ENCODE data around the gene TRIP10.
"Not testable (repeated sequence)": the region's sequence is repeated elsewhere in the genome, so short reads cannot be mapped to it uniquely, and the experiment has no call there.

The TRIP10 gene

GRCh38 chr19:6707011-6707657, 32.3 kb upstream of the TRIP10 start:
- Mint-ChIP-seq H3K9me3 (no peaks in the 10 kb centered on the region), H3K27me3 (ENCODE audit: low read depth) (peaks cover 38% of the 10 kb centered on the region), H3K27ac (no peak overlapping the region)

GRCh38 chr19:6707658-6708018, 31.8 kb upstream of the TRIP10 start:
- Mint-ChIP-seq H3K4me1 (ENCODE audit: low read depth) (peaks cover 4% of the 10 kb centered on the region), H3K36me3 (ENCODE audit: low read depth) (no peaks in the 10 kb centered on the region), H3K9me3 (no peaks in the 10 kb centered on the region), H3K4me3 (no peak overlapping the region), H3K27me3 (ENCODE audit: low read depth) (peaks cover 38% of the 10 kb centered on the region), H3K27ac (no peak overlapping the region)
- DNase-seq (ENCODE audit: low spot score): no peak

More at GRCh38 chr19:6707011-6707657, 32.3 kb upstream of the TRIP10 start:
- peaks cover 4% of the 10 kb centered on the region for H3K4me1 Mint-ChIP-seq (ENCODE audit: low read depth)
- no peak overlapping the region for H3K4me3 Mint-ChIP-seq
- DNase-seq (ENCODE audit: low spot score): no peak
- H3K36me3 Mint-ChIP-seq (ENCODE audit: low read depth): no peaks in the 10 kb centered on the region

- H3K9me3 Mint-ChIP-seq: no peaks in the 10 kb centered on the region
- no peak overlapping the region for H3K27ac Mint-ChIP-seq
- H3K27me3 Mint-ChIP-seq (ENCODE audit: low read depth): peaks cover 38% of the 10 kb centered on the region
- peaks cover 4% of the 10 kb centered on the region for H3K4me1 Mint-ChIP-seq (ENCODE audit: low read depth)
- H3K36me3 Mint-ChIP-seq (ENCODE audit: low read depth): no peaks in the 10 kb centered on the region
- no peak for DNase-seq (ENCODE audit: low spot score)
- H3K4me3 Mint-ChIP-seq: no peak overlapping the region
Observed at GRCh38 chr19:6708346-6708745, 31.1 kb upstream of the TRIP10 start.

DNA sequence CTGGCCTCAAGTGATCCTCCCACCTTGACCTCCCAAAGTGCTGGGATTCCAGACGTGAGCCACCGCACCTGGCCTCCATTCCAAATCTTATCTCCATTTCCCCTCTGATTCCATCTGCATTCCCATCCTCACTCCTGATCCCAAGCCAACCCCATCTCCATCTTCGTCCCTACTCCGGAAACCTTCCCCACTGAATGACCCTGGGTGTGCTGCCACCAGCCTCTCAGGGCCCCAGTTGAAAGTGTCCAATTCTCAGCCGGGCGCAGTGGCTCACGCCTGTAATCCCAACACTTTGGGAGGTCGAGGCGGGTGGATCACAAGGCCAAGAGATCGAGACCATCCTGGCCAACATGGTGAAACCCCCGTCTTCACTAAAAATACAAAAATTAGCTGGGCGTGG, 30.6 kb upstream of the TRIP10 start:
- not testable (repeated sequence) for H3K27ac Mint-ChIP-seq

DNA sequence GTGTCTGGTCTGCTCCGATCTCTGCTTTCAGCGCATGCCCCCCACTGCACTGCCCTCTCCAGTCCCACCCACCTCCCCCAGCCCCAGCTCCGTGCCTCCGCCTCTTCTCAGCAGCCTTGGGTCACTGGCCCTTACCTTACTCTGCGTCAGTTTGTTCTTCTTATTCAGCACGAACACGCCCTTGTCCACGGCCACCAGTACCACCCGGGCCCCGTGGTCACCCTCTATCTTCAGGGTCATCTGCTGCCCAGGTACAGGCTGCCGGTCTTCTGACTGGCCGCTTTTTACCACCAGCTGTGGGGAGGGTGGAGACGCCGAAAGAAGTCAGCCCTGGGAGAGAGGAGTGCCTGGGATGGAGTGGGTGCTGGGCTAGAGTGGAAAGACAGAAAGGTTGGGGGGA, 29.9 kb upstream of the TRIP10 start:
- peaks cover 38% of the 10 kb centered on the region for H3K27me3 Mint-ChIP-seq (ENCODE audit: low read depth)
- H3K36me3 Mint-ChIP-seq (ENCODE audit: low read depth): no peaks in the 10 kb centered on the region
- H3K9me3 Mint-ChIP-seq: no peaks in the 10 kb centered on the region
- peaks cover 4% of the 10 kb centered on the region for H3K4me1 Mint-ChIP-seq (ENCODE audit: low read depth)
- no peak overlapping the region for H3K4me3 Mint-ChIP-seq
- no peak overlapping the region for H3K27ac Mint-ChIP-seq
- no peak for DNase-seq (ENCODE audit: low spot score)

More for the DNA sequence above, 30.6 kb upstream of the TRIP10 start:
- H3K4me3 Mint-ChIP-seq; DNase-seq (ENCODE audit: low spot score); H3K9me3 Mint-ChIP-seq; H3K4me1 Mint-ChIP-seq (ENCODE audit: low read depth); H3K36me3 Mint-ChIP-seq (ENCODE audit: low read depth): not testable (repeated sequence)
- peaks cover 38% of the 10 kb centered on the region for H3K27me3 Mint-ChIP-seq (ENCODE audit: low read depth)

GRCh38 chr19:6710273-6711077, 29.0 kb upstream of the TRIP10 start:
- Mint-ChIP-seq H3K9me3 (no peaks in the 10 kb centered on the region), H3K36me3 (ENCODE audit: low read depth) (no peaks in the 10 kb centered on the region), H3K27me3 (ENCODE audit: low read depth) (peaks cover 38% of the 10 kb centered on the region), H3K4me3 (peak overlapping the region; percentile 10), H3K4me1 (ENCODE audit: low read depth) (peaks cover 4% of the 10 kb centered on the region), H3K27ac (no peak overlapping the region)
- no peak for DNase-seq (ENCODE audit: low spot score)

GRCh38 chr19:6711078-6711361, 28.5 kb upstream of the TRIP10 start:
- DNase-seq (ENCODE audit: low spot score): no peak
- peaks cover 38% of the 10 kb centered on the region for H3K27me3 Mint-ChIP-seq (ENCODE audit: low read depth)
- no peaks in the 10 kb centered on the region for H3K9me3 Mint-ChIP-seq
- no peaks in the 10 kb centered on the region for H3K36me3 Mint-ChIP-seq (ENCODE audit: low read depth)
- peaks cover 4% of the 10 kb centered on the region for H3K4me1 Mint-ChIP-seq (ENCODE audit: low read depth)
- no peak overlapping the region for H3K4me3 Mint-ChIP-seq
- H3K27ac Mint-ChIP-seq: no peak overlapping the region

GRCh38 chr19:6711605-6712004, 27.9 kb upstream of the TRIP10 start:
- H3K4me1 Mint-ChIP-seq (ENCODE audit: low read depth): peaks cover 4% of the 10 kb centered on the region
- H3K27ac Mint-ChIP-seq: no peak overlapping the region
- H3K36me3 Mint-ChIP-seq (ENCODE audit: low read depth): no peaks in the 10 kb centered on the region
- no peak for DNase-seq (ENCODE audit: low spot score)
- H3K4me3 Mint-ChIP-seq: no peak overlapping the region
- peaks cover 38% of the 10 kb centered on the region for H3K27me3 Mint-ChIP-seq (ENCODE audit: low read depth)
- no peaks in the 10 kb centered on the region for H3K9me3 Mint-ChIP-seq

- H3K27ac Mint-ChIP-seq: no peak overlapping the region
Observed at GRCh38 chr19:6712231-6712630, 27.2 kb upstream of the TRIP10 start.

DNA sequence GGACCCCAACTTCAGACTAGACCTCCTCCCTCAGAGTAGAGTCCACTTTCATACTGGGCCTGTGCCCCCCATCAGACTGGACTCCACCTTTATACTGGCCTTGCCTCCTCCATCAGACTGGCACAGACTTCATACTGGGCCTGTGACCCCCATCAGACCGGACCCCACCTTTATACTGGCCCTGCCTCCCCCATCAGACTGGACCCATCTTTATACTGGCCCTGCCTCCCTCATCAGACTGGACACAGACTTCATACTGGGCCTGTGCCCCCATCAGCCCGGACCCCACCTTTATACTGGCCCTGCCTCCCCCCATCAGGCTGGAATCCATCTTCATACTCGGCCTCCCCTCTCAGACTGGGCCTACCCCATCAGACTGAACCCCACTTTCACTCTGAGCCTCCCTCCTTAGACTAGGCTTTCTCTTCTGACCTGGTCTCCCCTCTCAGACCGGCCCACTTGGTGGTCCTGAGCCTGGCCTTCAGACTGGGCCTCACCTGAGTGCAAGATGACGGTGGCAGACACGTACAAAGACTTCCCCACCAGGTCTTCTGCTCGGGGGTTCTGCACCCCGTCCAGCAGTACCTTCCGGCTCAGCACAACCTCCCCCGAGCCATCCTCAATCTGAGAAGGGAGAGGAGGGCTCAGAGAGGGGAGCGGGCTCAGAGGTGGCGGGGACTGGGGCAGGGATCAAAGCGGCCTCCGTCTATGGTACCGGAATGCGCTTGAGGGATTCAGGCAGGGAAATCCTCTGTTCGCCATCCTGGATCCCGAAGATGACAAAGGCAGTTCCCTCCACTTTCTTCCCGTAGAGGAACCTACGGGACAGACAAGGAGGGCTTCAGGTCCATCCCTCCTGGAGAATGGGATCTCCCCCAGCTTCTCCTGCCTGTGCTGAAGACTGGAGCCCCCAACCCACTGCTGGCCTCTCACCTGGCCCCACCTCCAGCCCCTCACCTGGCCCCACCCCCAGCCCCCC, 26.5 kb upstream of the TRIP10 start:
- Mint-ChIP-seq H3K27ac (no peak overlapping the region), H3K4me3 (no peak overlapping the region), H3K9me3 (no peaks in the 10 kb centered on the region), H3K4me1 (ENCODE audit: low read depth) (peaks cover 9% of the 10 kb centered on the region), H3K27me3 (ENCODE audit: low read depth) (peaks cover 39% of the 10 kb centered on the region), H3K36me3 (ENCODE audit: low read depth) (no peaks in the 10 kb centered on the region)
- DNase-seq (ENCODE audit: low spot score): no peak

More at GRCh38 chr19:6712231-6712630, 27.2 kb upstream of the TRIP10 start:
- Mint-ChIP-seq H3K27me3 (ENCODE audit: low read depth) (peaks cover 40% of the 10 kb centered on the region), H3K36me3 (ENCODE audit: low read depth) (no peaks in the 10 kb centered on the region), H3K4me3 (no peak overlapping the region), H3K4me1 (ENCODE audit: low read depth) (peaks cover 6% of the 10 kb centered on the region), H3K9me3 (no peaks in the 10 kb centered on the region)
- no peak for DNase-seq (ENCODE audit: low spot score)

DNA sequence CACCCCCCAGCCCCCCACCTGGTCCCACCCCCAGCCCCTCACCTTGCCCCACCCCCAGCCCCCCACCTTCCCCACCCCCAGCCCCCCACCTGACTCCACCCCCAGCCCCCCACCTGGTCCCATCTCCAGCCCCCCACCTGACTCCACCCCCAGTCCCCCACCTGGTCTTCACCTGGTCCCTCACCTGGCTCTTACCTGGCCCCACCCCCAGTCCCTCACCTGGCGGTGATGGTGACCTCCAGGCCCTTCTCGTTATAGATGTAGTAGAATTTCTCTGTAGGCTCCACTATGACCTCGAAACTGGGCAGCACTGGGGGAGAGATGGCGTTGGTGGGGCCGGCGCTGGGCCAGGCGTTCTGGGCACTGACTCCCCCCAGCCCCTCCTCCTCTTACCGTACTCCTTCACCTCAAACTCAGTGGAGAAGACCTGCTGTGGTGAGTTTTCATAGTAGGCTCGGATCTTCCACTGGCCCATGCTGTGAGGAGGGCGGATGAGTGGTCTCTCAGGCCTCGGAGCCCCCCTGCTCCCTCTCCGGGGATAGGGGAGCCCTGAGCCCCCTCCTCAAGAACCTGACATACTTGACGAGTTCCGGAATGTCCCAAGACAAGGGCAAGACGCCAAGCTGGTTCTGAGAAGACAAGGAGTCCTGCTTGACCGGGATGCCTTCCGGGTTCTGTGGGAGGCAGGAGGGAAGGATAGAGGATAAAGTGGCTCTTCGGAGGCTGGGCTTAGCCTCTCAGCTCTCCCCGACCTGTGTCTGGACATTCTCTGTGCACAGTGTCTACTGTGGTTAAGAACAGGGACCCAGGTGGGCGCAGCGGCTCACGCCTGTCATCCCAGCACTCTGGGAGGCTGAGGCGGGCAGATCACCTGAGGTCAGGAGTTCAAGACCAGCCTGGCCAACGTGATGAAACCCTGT, 25.4 kb upstream of the TRIP10 start:
- Mint-ChIP-seq H3K9me3 (no peaks in the 10 kb centered on the region), H3K4me3 (no peak overlapping the region), H3K36me3 (ENCODE audit: low read depth) (no peaks in the 10 kb centered on the region), H3K27me3 (ENCODE audit: low read depth) (peaks cover 30% of the 10 kb centered on the region), H3K4me1 (ENCODE audit: low read depth) (peaks cover 9% of the 10 kb centered on the region), H3K27ac (no peak overlapping the region)
- DNase-seq (ENCODE audit: low spot score): no peak

DNA sequence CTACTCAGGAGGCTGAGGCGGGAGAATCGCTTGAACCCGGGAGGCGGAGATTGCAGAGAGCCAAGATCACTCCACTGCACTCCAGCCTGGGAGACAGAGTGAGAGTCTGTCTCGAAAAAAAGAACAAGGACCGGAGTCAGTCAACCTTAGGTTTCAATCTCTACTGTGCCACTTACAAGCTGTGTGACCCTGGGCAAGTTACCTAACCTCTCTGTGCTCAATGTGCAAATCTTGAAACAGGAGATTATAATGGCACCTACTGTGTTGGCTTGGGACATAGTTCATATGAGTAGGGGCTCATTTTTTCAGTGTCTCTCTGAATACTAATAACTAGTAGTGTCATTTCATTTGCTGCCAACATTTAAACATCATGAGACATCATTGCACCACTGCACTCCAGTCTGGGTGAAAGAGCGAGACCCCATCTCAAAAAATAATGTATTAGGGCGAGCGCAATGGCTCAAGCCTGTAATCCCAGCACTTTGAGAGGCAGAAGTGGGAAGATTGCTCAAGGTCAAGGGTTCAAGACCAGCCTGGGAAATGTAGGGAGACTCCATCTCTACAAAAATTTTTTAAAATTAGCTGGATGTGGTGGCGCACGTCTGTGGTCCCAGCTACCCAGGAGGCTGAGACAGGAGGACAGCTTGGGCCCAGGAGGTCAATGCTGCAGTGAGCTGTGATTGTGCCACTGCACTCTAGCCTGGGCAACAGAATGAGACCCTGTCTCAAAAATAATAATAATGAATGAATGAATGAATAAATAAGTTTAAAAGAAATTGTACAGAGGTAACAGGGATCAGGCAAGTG, 24.5 kb upstream of the TRIP10 start:
- no peak for DNase-seq (ENCODE audit: low spot score)
- peaks cover 21% of the 10 kb centered on the region for H3K27me3 Mint-ChIP-seq (ENCODE audit: low read depth)
- H3K9me3 Mint-ChIP-seq: no peaks in the 10 kb centered on the region
- H3K27ac Mint-ChIP-seq: no peak overlapping the region
- peaks cover 13% of the 10 kb centered on the region for H3K4me1 Mint-ChIP-seq (ENCODE audit: low read depth)
- H3K4me3 Mint-ChIP-seq: no peak overlapping the region
- H3K36me3 Mint-ChIP-seq (ENCODE audit: low read depth): no peaks in the 10 kb centered on the region

DNA sequence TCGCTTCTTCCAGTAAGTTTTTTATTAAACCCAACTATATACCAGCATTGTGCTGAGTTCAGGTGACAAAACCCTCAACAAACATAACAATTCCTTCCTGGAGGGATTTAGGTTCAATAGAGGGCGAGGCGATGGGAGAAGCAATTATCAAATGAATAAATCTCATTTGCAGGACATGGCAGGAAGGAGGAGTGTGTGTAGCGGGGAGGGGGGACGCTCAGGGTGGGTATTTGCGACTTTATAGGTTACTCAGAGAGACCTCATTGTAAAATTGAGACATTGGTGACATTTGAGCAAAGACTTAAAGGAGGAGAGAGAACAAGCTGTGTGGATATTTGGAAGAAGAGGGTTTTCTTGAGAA, 22.9 kb upstream of the TRIP10 start:
- DNase-seq (ENCODE audit: low spot score): no peak
- H3K36me3 Mint-ChIP-seq (ENCODE audit: low read depth): no peaks in the 10 kb centered on the region
- peaks cover 14% of the 10 kb centered on the region for H3K4me1 Mint-ChIP-seq (ENCODE audit: low read depth)
- H3K4me3 Mint-ChIP-seq: no peak overlapping the region
- peak overlapping the region; percentile 41 for H3K27ac Mint-ChIP-seq
- peaks cover 5% of the 10 kb centered on the region for H3K27me3 Mint-ChIP-seq (ENCODE audit: low read depth)
- H3K9me3 Mint-ChIP-seq: no peaks in the 10 kb centered on the region
